ENCODE measurements around the gene BBLN.

Gene BBLN

GRCh38 chr9:128169925-128170324, 9.9 kb downstream of the BBLN start:
- Histone ChIP-seq H3K27ac (replicated peaks) (no peak overlapping the region), H3K4me3 (replicated peaks; ENCODE audit: insufficient read depth, low read length) (no peak overlapping the region), H3K27me3 (ENCODE audit: insufficient read depth, poor library complexity, severe bottlenecking) (no peaks in the 10 kb centered on the region)
- TF ChIP-seq POLR2AphosphoS5 (IDR thresholded peaks at IDR 0.05; ENCODE audit: low read depth) (no peak), GABPA (IDR thresholded peaks at IDR 0.05; ENCODE audit: low read depth) (no peak), CTCF (IDR thresholded peaks at IDR 0.05; ENCODE audit: insufficient read depth, low read length) (no peak), SPI1 (IDR thresholded peaks at IDR 0.05; ENCODE audit: borderline replicate concordance, low read depth) (no peak), REST (IDR thresholded peaks at IDR 0.05; ENCODE audit: insufficient replicate concordance, low read depth) (no peak)
- DNase-seq (ENCODE audit: low read depth in 1 of 2, low spot score in 1 of 2) = no peak

GRCh38 chr9:128174062-128174461, 14.0 kb downstream of the BBLN start:
- H3K27ac ChIP-seq (replicated peaks) = no peak overlapping the region; the same call in 1 of the 2 replicates
- no peak for DNase-seq (ENCODE audit: low read depth in 1 of 2, low spot score in 1 of 2)
- H3K4me3 ChIP-seq (replicated peaks; ENCODE audit: insufficient read depth, low read length) = no peak overlapping the region
- TF ChIP-seq GABPA (IDR thresholded peaks at IDR 0.05; ENCODE audit: low read depth) = no peak
- no peak for TF ChIP-seq POLR2AphosphoS5 (IDR thresholded peaks at IDR 0.05; ENCODE audit: low read depth)
- no peak for TF ChIP-seq REST (IDR thresholded peaks at IDR 0.05; ENCODE audit: insufficient replicate concordance, low read depth)
- TF ChIP-seq CTCF (IDR thresholded peaks at IDR 0.05; ENCODE audit: insufficient read depth, low read length) = no peak
- no peak for TF ChIP-seq SPI1 (IDR thresholded peaks at IDR 0.05; ENCODE audit: borderline replicate concordance, low read depth)
- H3K27me3 ChIP-seq (ENCODE audit: insufficient read depth, poor library complexity, severe bottlenecking) = no peaks in the 10 kb centered on the region

GRCh38 chr9:128175102-128175563, 15.1 kb downstream of the BBLN start:
- H3K27ac ChIP-seq (replicated peaks) = no peak overlapping the region
- DNase-seq (ENCODE audit: low read depth in 1 of 2, low spot score in 1 of 2) = no peak

More at GRCh38 chr9:128175102-128175563, 15.1 kb downstream of the BBLN start:
- no peaks in the 10 kb centered on the region for H3K27me3 ChIP-seq (ENCODE audit: insufficient read depth, poor library complexity, severe bottlenecking)
- no peak overlapping the region for H3K4me3 ChIP-seq (replicated peaks; ENCODE audit: insufficient read depth, low read length)
- no peak for TF ChIP-seq REST (IDR thresholded peaks at IDR 0.05; ENCODE audit: insufficient replicate concordance, low read depth)
- no peak for TF ChIP-seq POLR2AphosphoS5 (IDR thresholded peaks at IDR 0.05; ENCODE audit: low read depth)
- no peak for TF ChIP-seq SPI1 (IDR thresholded peaks at IDR 0.05; ENCODE audit: borderline replicate concordance, low read depth)
- no peak for TF ChIP-seq CTCF (IDR thresholded peaks at IDR 0.05; ENCODE audit: insufficient read depth, low read length)
- TF ChIP-seq GABPA (IDR thresholded peaks at IDR 0.05; ENCODE audit: low read depth) = no peak
